Measurements from ENCODE around the gene TEX2. TPM values are rescaled to one million over a fixed set of nuclear protein-coding genes. Genes with fewer than 3 reads are reported as not detected.
A peak's percentile ranks its signal among the peaks of the same experiment; 100 is the strongest.

The TEX2 gene
- total RNA-seq, 1 experiment from 2014 or later: 20.2 TPM

GRCh38 chr17:64126918-64127317, 136.1 kb downstream of the TEX2 start:
- TF ChIP-seq CTCF (IDR thresholded peaks at IDR 0.05; ENCODE audit: insufficient read depth in 1 of 2, low read depth in 1 of 2, low read length in 1 of 2, severe bottlenecking in 1 of 2, unreplicated experiment in 1 of 2): no peak
- intact Hi-C loops (cut with micrococcal nuclease; ENCODE audit: unreplicated experiment): no loop called here
- Histone ChIP-seq H3K36me3 (ENCODE audit: control insufficient read depth, insufficient read depth, low read length) (no peaks in the 10 kb centered on the region), H3K4me1 (peaks cover 13% of the 10 kb centered on the region), H3K27me3 (replicated peaks; ENCODE audit: control insufficient read depth, insufficient read depth, low read length) (no peaks in the 10 kb centered on the region), H3K4me3 (ENCODE audit: low read depth, low read length) (no peak overlapping the region), H3K9me3 (no peaks in the 10 kb centered on the region)
- ChIA-PET CTCF (no interaction called here), POLR2A (no interaction called here)
- no peaks in the 10 kb centered on the region for H3K27me3 Mint-ChIP-seq (ENCODE audit: insufficient read depth, unreplicated experiment)
- H3K4me3 Mint-ChIP-seq (ENCODE audit: unreplicated experiment): no peak overlapping the region
- H3K4me1 Mint-ChIP-seq (ENCODE audit: low read depth, unreplicated experiment): no peaks in the 10 kb centered on the region
- BruUV-seq (replicated peaks): TSS peak; percentile 13
- H3K9me3 Mint-ChIP-seq (ENCODE audit: unreplicated experiment): no peaks in the 10 kb centered on the region
- no peak overlapping the region for H3K27ac Mint-ChIP-seq (ENCODE audit: unreplicated experiment)
- peaks cover 15% of the 10 kb centered on the region for H3K36me3 Mint-ChIP-seq (ENCODE audit: insufficient read depth, unreplicated experiment)
- DNase-seq: no peak

GRCh38 chr17:64125937-64126336, 137.1 kb downstream of the TEX2 start:
- CTCF ChIA-PET: interaction anchor here (1.2 kb wide), 1 partner anchor 100 kb away, joined by 4 read pairs; no protein-coding TSS in a partner anchor

GRCh38 chr17:64124609-64125008, 138.5 kb downstream of the TEX2 start:
- Histone ChIP-seq H3K4me1 (peaks cover 8% of the 10 kb centered on the region; the same call in 1 of the 2 replicates), H3K9me3 (no peaks in the 10 kb centered on the region), H3K36me3 (ENCODE audit: control insufficient read depth, insufficient read depth, low read length) (no peaks in the 10 kb centered on the region), H3K4me3 (ENCODE audit: low read depth, low read length) (no peak overlapping the region), H3K27me3 (replicated peaks; ENCODE audit: control insufficient read depth, insufficient read depth, low read length) (no peaks in the 10 kb centered on the region)
- Mint-ChIP-seq H3K27ac (ENCODE audit: unreplicated experiment) (no peak overlapping the region), H3K36me3 (ENCODE audit: insufficient read depth, unreplicated experiment) (peaks cover 6% of the 10 kb centered on the region), H3K27me3 (ENCODE audit: insufficient read depth, unreplicated experiment) (no peaks in the 10 kb centered on the region), H3K4me1 (ENCODE audit: low read depth, unreplicated experiment) (no peaks in the 10 kb centered on the region), H3K9me3 (ENCODE audit: unreplicated experiment) (no peaks in the 10 kb centered on the region), H3K4me3 (ENCODE audit: unreplicated experiment) (no peak overlapping the region)
- POLR2A ChIA-PET: no interaction called here
- no TSS peak for BruUV-seq (replicated peaks)
- intact Hi-C loops (cut with micrococcal nuclease; ENCODE audit: unreplicated experiment): no loop called here
- CTCF ChIA-PET: interaction anchor here (1.2 kb wide), 1 partner anchor 99 kb away, joined by 4 read pairs; no protein-coding TSS in a partner anchor
- no peak for DNase-seq
- TF ChIP-seq CTCF (IDR thresholded peaks at IDR 0.05; ENCODE audit: insufficient read depth in 1 of 2, low read depth in 1 of 2, low read length in 1 of 2, severe bottlenecking in 1 of 2, unreplicated experiment in 1 of 2): no peak

More at GRCh38 chr17:64125937-64126336, 137.1 kb downstream of the TEX2 start:
- Mint-ChIP-seq H3K36me3 (ENCODE audit: insufficient read depth, unreplicated experiment) (peaks cover 15% of the 10 kb centered on the region), H3K9me3 (ENCODE audit: unreplicated experiment) (no peaks in the 10 kb centered on the region), H3K27me3 (ENCODE audit: insufficient read depth, unreplicated experiment) (no peaks in the 10 kb centered on the region), H3K4me3 (ENCODE audit: unreplicated experiment) (no peak overlapping the region), H3K27ac (ENCODE audit: unreplicated experiment) (no peak overlapping the region), H3K4me1 (ENCODE audit: low read depth, unreplicated experiment) (no peaks in the 10 kb centered on the region)
- no peaks in the 10 kb centered on the region for H3K9me3 ChIP-seq
- intact Hi-C loops (cut with micrococcal nuclease; ENCODE audit: unreplicated experiment): no loop called here
- no TSS peak for BruUV-seq (replicated peaks)
- TF ChIP-seq CTCF (IDR thresholded peaks at IDR 0.05; ENCODE audit: insufficient read depth in 1 of 2, low read depth in 1 of 2, low read length in 1 of 2, severe bottlenecking in 1 of 2, unreplicated experiment in 1 of 2): no peak
- DNase-seq: no peak
- POLR2A ChIA-PET: no interaction called here
- no peak overlapping the region for H3K4me3 ChIP-seq (ENCODE audit: low read depth, low read length)
- peaks cover 12% of the 10 kb centered on the region; the same call in 1 of the 2 replicates for H3K4me1 ChIP-seq
- no peaks in the 10 kb centered on the region for H3K36me3 ChIP-seq (ENCODE audit: control insufficient read depth, insufficient read depth, low read length)
- no peaks in the 10 kb centered on the region for H3K27me3 ChIP-seq (replicated peaks; ENCODE audit: control insufficient read depth, insufficient read depth, low read length)
